ENCODE data around the gene AFF3.

DNA sequence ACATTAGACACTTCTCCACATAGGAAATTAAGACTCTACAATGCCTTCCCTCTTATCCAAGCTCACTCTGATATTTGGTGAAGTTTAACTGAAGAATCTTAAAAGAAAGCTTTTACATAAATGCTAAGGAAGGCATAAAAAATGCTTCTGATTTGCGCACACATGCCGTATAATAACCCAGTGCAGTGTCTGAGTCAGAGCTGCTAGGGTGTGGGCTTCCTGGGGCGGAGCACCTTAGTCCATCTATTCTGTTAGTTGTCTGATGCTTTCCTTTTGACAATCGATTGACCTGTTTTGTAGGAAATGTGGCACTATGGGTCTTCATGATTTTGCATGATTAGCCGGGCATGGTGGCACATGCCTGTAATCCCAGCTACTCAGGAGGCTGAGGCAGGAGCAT lies 231.5 kb downstream of the AFF3 start:
- TF ChIP-seq SIX5 (IDR thresholded peaks at IDR 0.05; ENCODE audit: low read depth, low read length, severe bottlenecking) (no peak), ESRRA (IDR thresholded peaks at IDR 0.05; ENCODE audit: low read length) (no peak), HCFC1 (IDR thresholded peaks at IDR 0.05; ENCODE audit: low read length) (no peak), FOXM1 (IDR thresholded peaks at IDR 0.05; ENCODE audit: low read depth, low read length) (no peak), ZBED1 (IDR thresholded peaks at IDR 0.05; ENCODE audit: borderline replicate concordance) (no peak), RAD21 (IDR thresholded peaks at IDR 0.05; ENCODE audit: insufficient read depth, low read depth, low read length) (no peak)

Data from GM12878 (cell line).